ENCODE measurements around the gene AR. TPM values are rescaled to one million over a fixed set of nuclear protein-coding genes. Genes with fewer than 3 reads are reported as not detected.

The AR gene
- total and polyA plus RNA-seq, 2 of the 8 experiments (the other 6 are each of a cell fraction or from before 2014, with no cell fraction given): 7.1 to 10.7 TPM

DNA sequence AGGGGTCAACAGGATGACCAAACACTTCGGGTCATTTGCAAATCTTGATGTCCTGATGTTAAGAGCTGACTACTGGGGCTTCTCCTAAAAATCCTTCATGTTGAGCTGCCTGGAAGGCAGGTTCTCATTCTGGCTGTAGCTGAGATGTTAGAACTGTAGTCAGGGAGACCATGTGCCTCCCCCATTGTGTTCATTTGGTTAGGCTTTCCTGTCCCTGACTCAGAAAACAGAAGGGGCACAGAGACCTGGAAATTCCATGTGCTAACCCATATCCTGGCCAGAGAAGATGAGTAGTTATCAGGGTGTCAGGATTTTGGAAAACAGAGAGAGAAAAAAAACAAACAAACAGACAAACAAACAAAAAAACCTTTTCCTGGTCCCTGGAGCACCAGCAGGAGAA lies 177.5 kb downstream of the AR start (continued):
- TF ChIP-seq CTBP2 (IDR thresholded peaks at IDR 0.05; ENCODE audit: borderline replicate concordance, insufficient read depth, insufficient read length, low read length): no peak
- no peak for TF ChIP-seq GABPA (IDR thresholded peaks at IDR 0.05; ENCODE audit: borderline replicate concordance, insufficient read depth, low read length)
- TF ChIP-seq ASH2L (IDR thresholded peaks at IDR 0.05; ENCODE audit: low read length): no peak
- TF ChIP-seq KDM1A (IDR thresholded peaks at IDR 0.05; ENCODE audit: borderline replicate concordance, low read length): no peak
- TF ChIP-seq CREB1 (IDR thresholded peaks at IDR 0.05): no peak
- TF ChIP-seq SP2 (IDR thresholded peaks at IDR 0.05; ENCODE audit: low read length): no peak
- TF ChIP-seq, protein P1, sequence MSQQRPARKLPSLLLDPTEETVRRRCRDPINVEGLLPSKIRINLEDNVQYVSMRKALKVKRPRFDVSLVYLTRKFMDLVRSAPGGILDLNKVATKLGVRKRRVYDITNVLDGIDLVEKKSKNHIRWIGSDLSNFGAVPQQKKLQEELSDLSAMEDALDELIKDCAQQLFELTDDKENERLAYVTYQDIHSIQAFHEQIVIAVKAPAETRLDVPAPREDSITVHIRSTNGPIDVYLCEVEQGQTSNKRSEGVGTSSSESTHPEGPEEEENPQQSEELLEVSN (IDR thresholded peaks at IDR 0.05): no peak

Data from H1 (cell line).